Osteocyte (in vitro differentiated cells): ENCODE measurements around the gene PARD3B. TPM values are rescaled to one million over a fixed set of nuclear protein-coding genes. Genes with fewer than 3 reads are reported as not detected.

Experiments used
- DNase-seq: peaks from one replicate; pipeline ENCODE4 v3.0.0; 2021; ENCODE audit warnings: mixed read lengths; ENCODE audit not compliant: unreplicated experiment; ENCODE audit errors: extremely low spot score
- H3K27ac Mint-ChIP-seq: one replicate; pipeline ENCODE4 v1.8.0; 2021; ENCODE audit warnings: mild to moderate bottlenecking, mixed read lengths; ENCODE audit not compliant: unreplicated experiment
- H3K27me3 Mint-ChIP-seq: one replicate; pipeline ENCODE4 v1.8.0; 2021; ENCODE audit warnings: mixed read lengths; ENCODE audit not compliant: unreplicated experiment
- H3K36me3 Mint-ChIP-seq: one replicate; pipeline ENCODE4 v1.8.0; 2021; ENCODE audit warnings: mixed read lengths; ENCODE audit not compliant: unreplicated experiment
- H3K4me1 Mint-ChIP-seq: one replicate; pipeline ENCODE4 v1.8.0; 2021; ENCODE audit warnings: mixed read lengths; ENCODE audit not compliant: unreplicated experiment
- H3K4me3 Mint-ChIP-seq: one replicate; pipeline ENCODE4 v1.8.0; 2021; ENCODE audit warnings: mild to moderate bottlenecking, moderate library complexity, mixed read lengths; ENCODE audit not compliant: unreplicated experiment
- H3K9me3 Mint-ChIP-seq: one replicate; pipeline ENCODE4 v1.8.0; 2021; ENCODE audit warnings: mixed read lengths; ENCODE audit not compliant: unreplicated experiment
- CTCF ChIP-seq: fragments of 200-600 bp; sonication (generic); IDR thresholded peaks from 2 replicates; pipeline ENCODE4 v1.5.0; 2021; ENCODE audit warnings: antibody characterized with exemption, mild to moderate bottlenecking, moderate library complexity
- total RNA-seq: library from RNA; stranded (reverse); gene quantifications from 2 replicates; pipeline ENCODE4 v1.2.1, GENCODE V29; 2021

The PARD3B gene
- total RNA-seq, 1 donor from 2014 or later = 26.7 TPM

DNA sequence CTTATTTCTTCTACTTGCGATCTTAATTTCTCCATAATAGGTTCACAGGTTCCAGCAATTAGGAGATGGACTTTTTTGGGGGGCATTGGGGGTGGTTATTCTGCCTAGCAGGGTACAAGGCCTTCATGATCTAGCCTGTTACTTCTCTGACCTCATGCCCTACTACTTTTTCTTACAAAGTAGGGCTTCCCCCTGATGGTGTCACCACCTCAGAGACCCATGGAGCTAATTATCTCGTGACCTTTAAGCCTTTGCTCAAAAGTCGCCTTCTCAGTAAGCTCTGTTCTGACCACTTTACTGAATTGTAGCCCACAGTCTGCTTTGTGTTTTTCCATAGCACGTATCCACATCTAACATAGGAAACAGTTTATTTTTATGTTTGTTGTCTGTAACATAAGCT lies 458.0 kb downstream of the PARD3B start:
- no peak overlapping the region for H3K27ac Mint-ChIP-seq
- peaks cover 3% of the 10 kb centered on the region for H3K4me1 Mint-ChIP-seq
- no peak for TF ChIP-seq CTCF
- no peaks in the 10 kb centered on the region for H3K27me3 Mint-ChIP-seq
- peaks cover 23% of the 10 kb centered on the region for H3K9me3 Mint-ChIP-seq
- DNase-seq = no peak
- no peak overlapping the region for H3K4me3 Mint-ChIP-seq
- peaks cover 4% of the 10 kb centered on the region for H3K36me3 Mint-ChIP-seq

- peaks cover 23% of the 10 kb centered on the region for H3K9me3 Mint-ChIP-seq
Measured at GRCh38 chr2:205010196-205010595, 464.9 kb downstream of the PARD3B start.

GRCh38 chr2:205011031-205011430 lies 465.8 kb downstream of the PARD3B start:
- peaks cover 8% of the 10 kb centered on the region for H3K4me1 Mint-ChIP-seq
- H3K27ac Mint-ChIP-seq = no peak overlapping the region
- H3K36me3 Mint-ChIP-seq = peaks cover 3% of the 10 kb centered on the region
- no peaks in the 10 kb centered on the region for H3K27me3 Mint-ChIP-seq
- DNase-seq = no peak
- TF ChIP-seq CTCF = no peak
- H3K9me3 Mint-ChIP-seq = peaks cover 20% of the 10 kb centered on the region
- H3K4me3 Mint-ChIP-seq = no peak overlapping the region

More at GRCh38 chr2:205010196-205010595, 464.9 kb downstream of the PARD3B start:
- Mint-ChIP-seq H3K27me3 (no peaks in the 10 kb centered on the region), H3K27ac (no peak overlapping the region), H3K36me3 (peaks cover 4% of the 10 kb centered on the region), H3K4me1 (peaks cover 8% of the 10 kb centered on the region), H3K4me3 (no peak overlapping the region)
- TF ChIP-seq CTCF = no peak
- no peak for DNase-seq

DNA sequence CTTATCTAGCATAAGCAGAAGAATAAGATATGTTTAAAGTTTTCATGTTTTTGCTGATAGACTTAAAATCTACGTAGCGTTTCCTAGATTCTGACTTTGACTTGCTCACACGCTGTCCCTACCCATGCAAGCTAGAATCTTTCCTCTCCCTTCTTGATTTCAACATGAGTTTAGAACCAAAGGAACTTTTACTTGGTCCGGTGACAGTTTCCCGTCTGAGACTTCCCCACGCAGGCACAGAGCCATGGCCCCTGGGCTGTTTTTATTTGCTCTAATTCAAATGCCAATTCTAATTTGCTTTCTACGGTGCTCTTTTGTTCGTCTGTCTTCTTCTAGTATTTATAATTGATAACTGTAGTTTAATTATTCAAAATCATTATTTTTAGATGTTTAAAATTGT lies 467.7 kb downstream of the PARD3B start:
- no peak for TF ChIP-seq CTCF
- peaks cover 10% of the 10 kb centered on the region for H3K4me1 Mint-ChIP-seq
- no peak for DNase-seq
- no peak overlapping the region for H3K4me3 Mint-ChIP-seq
- H3K9me3 Mint-ChIP-seq = peaks cover under 1% of the 10 kb centered on the region
- no peaks in the 10 kb centered on the region for H3K36me3 Mint-ChIP-seq
- H3K27ac Mint-ChIP-seq = no peak overlapping the region
- H3K27me3 Mint-ChIP-seq = no peaks in the 10 kb centered on the region

DNA sequence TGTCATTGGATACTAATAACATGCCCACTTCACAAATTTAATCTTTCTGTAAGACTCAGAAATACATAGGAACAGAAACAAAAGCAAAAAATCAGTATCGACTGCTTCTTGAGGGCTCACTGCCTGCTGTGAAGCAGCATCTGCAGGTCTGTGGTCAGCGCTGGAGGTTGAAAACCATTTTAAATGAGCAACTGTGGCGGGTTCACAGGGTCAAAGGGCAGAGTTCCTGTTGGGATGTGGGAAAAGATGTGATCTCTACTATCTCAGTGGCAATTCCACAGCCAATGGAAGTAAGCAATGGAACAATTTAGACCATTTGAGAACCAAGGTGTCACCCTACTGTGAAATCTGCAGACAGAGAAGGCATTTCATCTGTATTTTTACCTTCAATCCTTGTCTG lies 468.3 kb downstream of the PARD3B start:
- H3K4me1 Mint-ChIP-seq = peaks cover 5% of the 10 kb centered on the region
- no peak for TF ChIP-seq CTCF
- no peak for DNase-seq
- H3K27ac Mint-ChIP-seq = no peak overlapping the region
- H3K9me3 Mint-ChIP-seq = no peaks in the 10 kb centered on the region
- H3K36me3 Mint-ChIP-seq = no peaks in the 10 kb centered on the region
- no peak overlapping the region for H3K4me3 Mint-ChIP-seq
- H3K27me3 Mint-ChIP-seq = no peaks in the 10 kb centered on the region
